COLO668 (cell line): Measurements from ENCODE around the gene DUSP22.
"Not testable (repeated sequence)": the region's sequence is repeated elsewhere in the genome, so short reads cannot be mapped to it uniquely, and the experiment has no call there.

ENCODE experiments used
- DNase-seq: peaks from one replicate; lab custom pipeline; 2025; ENCODE audit not compliant: unreplicated experiment; lab: John Stamatoyannopoulos, UW

DUSP22 gene

GRCh38 chr6:291697-292505 lies at the start of gene DUSP22:
TSS of gene DUSP22 (plus strand) at chr6:292487. CDS start at chr6:292540, 53 bp downstream.
- no peak for DNase-seq

GRCh38 chr6:246352-246751 lies 45.9 kb upstream of the DUSP22 start:
- no peak for DNase-seq

- no peak for DNase-seq
Measured at GRCh38 chr6:247351-247750, 44.9 kb upstream of the DUSP22 start.

GRCh38 chr6:248046-248445 lies 44.2 kb upstream of the DUSP22 start:
- DNase-seq: not testable (repeated sequence)

GRCh38 chr6:250676-251075 lies 41.6 kb upstream of the DUSP22 start:
- DNase-seq: no peak

- no peak for DNase-seq
Measured at GRCh38 chr6:251920-252319, 40.4 kb upstream of the DUSP22 start.

GRCh38 chr6:252775-253535 lies 39.3 kb upstream of the DUSP22 start:
- DNase-seq: no peak

GRCh38 chr6:254016-254415 lies 38.3 kb upstream of the DUSP22 start:
- no peak for DNase-seq

GRCh38 chr6:255041-255750 lies 37.1 kb upstream of the DUSP22 start:
- DNase-seq: no peak

GRCh38 chr6:255751-256083 lies 36.6 kb upstream of the DUSP22 start:
- DNase-seq: no peak

- DNase-seq: no peak
Measured at GRCh38 chr6:256169-256568, 36.1 kb upstream of the DUSP22 start.

GRCh38 chr6:257031-257725 lies 35.1 kb upstream of the DUSP22 start:
- DNase-seq: no peak

GRCh38 chr6:257774-258173 lies 34.5 kb upstream of the DUSP22 start:
- DNase-seq: no peak

GRCh38 chr6:259316-259715 lies 33.0 kb upstream of the DUSP22 start:
- no peak for DNase-seq

- DNase-seq: no peak
Measured at GRCh38 chr6:259901-260508, 32.3 kb upstream of the DUSP22 start.

GRCh38 chr6:264626-265025 lies 27.7 kb upstream of the DUSP22 start:
- no peak for DNase-seq

- no peak for DNase-seq
Measured at GRCh38 chr6:268394-268935, 23.8 kb upstream of the DUSP22 start.

- no peak for DNase-seq
Measured at GRCh38 chr6:273551-274058, 18.7 kb upstream of the DUSP22 start.

- DNase-seq: no peak
Measured at GRCh38 chr6:277746-278145, 14.5 kb upstream of the DUSP22 start.

- DNase-seq: no peak
Measured at GRCh38 chr6:278494-278893, 13.8 kb upstream of the DUSP22 start.
